HG03520 (cell line): ENCODE measurements around the gene GET3.

Experiments used
- ATAC-seq: cut with Tn5 transposase; IDR thresholded peaks from one replicate; pipeline ENCODE4 v1.9.1; 2021; ENCODE audit warnings: mild to moderate bottlenecking, moderate library complexity; ENCODE audit not compliant: unreplicated experiment

The GET3 gene

GRCh38 chr19:12750851-12751250 lies 13.6 kb downstream of the GET3 start:
- ATAC-seq, result no peak

GRCh38 chr19:12751635-12752034 lies 14.3 kb downstream of the GET3 start, which contains the start of gene BEST2:
Gene BEST2 (plus strand): TSS chr19:12751791. CDS start chr19:12752593, 802 bp downstream.
- no peak for ATAC-seq

GRCh38 chr19:12752056-12752781 lies 14.9 kb downstream of the GET3 start:
- no peak for ATAC-seq

- ATAC-seq, result no peak
Observed at GRCh38 chr19:12754465-12755196, 17.3 kb downstream of the GET3 start.

- no peak for ATAC-seq
Observed at GRCh38 chr19:12756150-12756883, 19.0 kb downstream of the GET3 start.

GRCh38 chr19:12757544-12758274 lies 20.4 kb downstream of the GET3 start:
- ATAC-seq, result no peak

- ATAC-seq, result no peak
Observed at GRCh38 chr19:12759686-12760085, 22.4 kb downstream of the GET3 start.

GRCh38 chr19:12763100-12763499 lies 25.8 kb downstream of the GET3 start:
- no peak for ATAC-seq

- no peak for ATAC-seq
Observed at GRCh38 chr19:12764698-12765097, 27.4 kb downstream of the GET3 start.

GRCh38 chr19:12766051-12766521 lies 28.8 kb downstream of the GET3 start:
- ATAC-seq, result no peak

GRCh38 chr19:12767150-12767549 lies 29.9 kb downstream of the GET3 start:
- ATAC-seq, result no peak

GRCh38 chr19:12767666-12768065 lies 30.4 kb downstream of the GET3 start:
- no peak for ATAC-seq

GRCh38 chr19:12769689-12770088 lies 32.4 kb downstream of the GET3 start:
- no peak for ATAC-seq

- ATAC-seq, result no peak
Observed at GRCh38 chr19:12770922-12771321, 33.6 kb downstream of the GET3 start.

GRCh38 chr19:12772323-12772722 lies 35.0 kb downstream of the GET3 start:
- no peak for ATAC-seq

GRCh38 chr19:12773571-12773970 lies 36.3 kb downstream of the GET3 start:
- no peak for ATAC-seq

GRCh38 chr19:12774588-12775555 lies 37.6 kb downstream of the GET3 start, which contains the start of gene HOOK2:
Gene HOOK2 (minus strand): TSS chr19:12775552. CDS start chr19:12775449, 103 bp downstream.
- ATAC-seq, result no peak

GRCh38 chr19:12777217-12778016 lies 40.1 kb downstream of the GET3 start:
- ATAC-seq, result peak; percentile 37
